Esophagus squamous epithelium (tissue), 5 donors: Measurements from ENCODE around the gene ADPRS. TPM values are rescaled to one million over a fixed set of nuclear protein-coding genes. Genes with fewer than 3 reads are reported as not detected.

Experiments used
- DNase-seq: peaks from one replicate; lab custom pipeline; 2025; lab: John Stamatoyannopoulos, UW
- H3K27ac ChIP-seq, 4 donors: fragments of 200-600 bp; sonication (generic); one replicate each; pipeline ENCODE4 v1.5.1; 2016 to 2019; ENCODE audit warnings: mild to moderate bottlenecking in 1 of 4
- H3K27me3 ChIP-seq, 4 donors: fragments of 200-600 bp; sonication (generic); 1 replicate in 3 of 4; 2 replicates in 1 of 4; pipeline versions ENCODE4 v1.5.1 to v1.6.0; 2017 to 2021; ENCODE audit warnings: antibody characterized with exemption in 1 of 4
- H3K36me3 ChIP-seq, 3 donors: fragments of 200-600 bp; sonication (generic); one replicate each; pipeline ENCODE4 v1.5.1; 2016 to 2019
- H3K4me1 ChIP-seq, 3 donors: fragments of 200-600 bp; sonication (generic); one replicate each; pipeline ENCODE4 v1.5.1; 2017 to 2019
- H3K4me3 ChIP-seq, 4 donors: fragments of 200-600 bp; sonication (generic); 1 replicate in 3 of 4; 2 replicates in 1 of 4; pipeline ENCODE4 v1.5.1; 2016 to 2019; ENCODE audit warnings: mild to moderate bottlenecking in 2 of 4, moderate library complexity in 1 of 4
- H3K9me3 ChIP-seq, 3 donors: fragments of 200-600 bp; sonication (generic); one replicate each; pipeline ENCODE4 v1.5.1; 2016 to 2019
- CTCF ChIP-seq, 6 experiments: fragments of 450-650 bp in 4 of 6; fragments of 200-600 bp in 2 of 6; sonication (generic) in 2 of 6; IDR thresholded peaks; one replicate each; pipeline ENCODE4 v1.5.1; 2016 to 2019; ENCODE audit warnings: antibody characterized with exemption in 6 of 6, mild to moderate bottlenecking in 4 of 6, moderate library complexity in 4 of 6
- POLR2A ChIP-seq, 4 donors: fragments of 450-650 bp; IDR thresholded peaks; one replicate each; pipeline ENCODE4 v1.6.1; 2017; ENCODE audit warnings: antibody characterized with exemption in 4 of 4, mild to moderate bottlenecking in 4 of 4, moderate library complexity in 3 of 4
- WGBS, 2 donors: methylation state at CpG; one replicate each; pipeline ENCODE4 v1.1.5; 2018; 5-methylcytosine and 5-hydroxymethylcytosine counted together
- intact Hi-C: fragments of 100-400 bp; cut with DNase I; formaldehyde crosslinking; loops from one replicate; pipeline ENCODE4 v1.15.0; 2022
- total RNA-seq, 4 donors: library from RNA; depleted of rRNA; stranded (reverse); fragments of >200 nt; gene quantifications; one replicate each; pipeline ENCODE4 v1.1.0, GENCODE V29; 2016
- donor health status: DM: yes; HTN: yes; CAD: no.

The ADPRS gene
- total RNA-seq, 4 donors from 2014 or later, result 41.0 to 57.8 (median 48.1) TPM

DNA sequence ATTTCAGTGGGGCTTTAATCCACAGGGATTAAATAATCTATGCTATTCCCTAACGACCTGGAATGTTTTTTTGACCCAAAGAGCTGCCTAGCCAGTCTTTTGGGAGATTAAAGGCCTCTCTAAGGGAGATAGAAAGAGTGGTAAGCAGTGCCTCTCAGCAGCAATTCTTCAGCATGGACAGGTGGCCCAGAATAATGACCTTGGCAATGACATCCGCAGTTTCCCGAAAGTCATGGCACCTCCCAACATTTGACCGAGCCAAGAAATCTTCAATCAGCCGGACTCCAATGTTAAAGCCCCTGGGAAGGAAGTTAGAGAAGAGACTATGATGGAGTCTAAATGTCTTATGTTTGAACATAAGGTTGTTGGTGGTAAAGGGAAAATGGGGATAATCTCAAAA is 50.8 kb downstream of the ADPRS start:
- intact Hi-C loops, result no loop called here
- peaks cover 31 to 87% (median 53%) of the 10 kb centered on the region in 3 donors for H3K4me1 ChIP-seq
- peak overlapping the region; percentile 42 to 74 (median 69) for H3K27ac ChIP-seq
- no peaks in the 10 kb centered on the region for H3K9me3 ChIP-seq
- 73 to 88% methylated on average over 4 to 5 of the region's 5 CpGs for WGBS, 2 donors
- H3K27me3 ChIP-seq, result no peaks in the 10 kb centered on the region
- peaks cover 9 to 42% (median 10%) of the 10 kb centered on the region in 3 donors for H3K36me3 ChIP-seq
- no peak overlapping the region for H3K4me3 ChIP-seq
- DNase-seq, result no peak
- TF ChIP-seq POLR2A (IDR thresholded peaks at IDR 0.05) (no peak), CTCF (IDR thresholded peaks at IDR 0.05) (no peak)

DNA sequence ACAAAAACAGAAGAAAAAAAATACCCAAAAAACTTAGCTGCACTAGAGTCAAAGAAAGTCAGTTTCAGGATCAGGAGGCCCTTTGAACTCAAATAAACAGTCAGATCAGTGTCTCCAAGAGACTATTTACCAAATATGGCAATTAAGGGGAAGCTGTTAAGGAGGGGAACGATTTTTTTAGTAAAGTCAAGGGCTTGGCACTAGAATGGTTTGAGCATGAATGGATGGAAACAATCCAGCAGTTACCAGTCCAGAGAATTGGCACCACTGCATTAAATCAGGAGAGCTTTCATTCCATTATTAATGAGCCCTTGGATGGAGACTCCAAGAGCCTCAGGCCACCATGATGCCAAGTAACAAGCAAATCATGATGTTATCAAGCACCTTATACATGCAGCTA is 53.4 kb downstream of the ADPRS start:
- Histone ChIP-seq H3K27me3 (no peaks in the 10 kb centered on the region), H3K4me3 (no peak overlapping the region), H3K4me1 (peaks cover 6 to 68% (median 28%) of the 10 kb centered on the region in 3 donors), H3K36me3 (peaks cover 6 to 39% (median 9%) of the 10 kb centered on the region in 3 donors), H3K27ac (peak overlapping the region in 3 of 4 donors; percentile 6 to 9 (median 8)), H3K9me3 (no peaks in the 10 kb centered on the region)
- WGBS, 2 donors, result 0 to 11% methylated on average over 1 of the region's 1 CpG
- TF ChIP-seq CTCF (IDR thresholded peaks at IDR 0.05) (no peak), POLR2A (IDR thresholded peaks at IDR 0.05) (no peak)
- no peak for DNase-seq
- intact Hi-C loops, result no loop called here

GRCh38 chr1:36143424-36143823 is 54.7 kb downstream of the ADPRS start:
- 74 to 78% methylated on average over 4 of the region's 4 CpGs for WGBS, 2 donors
- Histone ChIP-seq H3K27ac (no peak overlapping the region), H3K36me3 (peaks cover 0 to 26% (median 9%) of the 10 kb centered on the region in 3 donors), H3K9me3 (no peaks in the 10 kb centered on the region), H3K4me1 (peaks cover 6 to 71% (median 31%) of the 10 kb centered on the region in 3 donors), H3K27me3 (no peaks in the 10 kb centered on the region), H3K4me3 (no peak overlapping the region)
- intact Hi-C loops, result no loop called here
- no peak for TF ChIP-seq POLR2A (IDR thresholded peaks at IDR 0.05)
- no peak for TF ChIP-seq CTCF (IDR thresholded peaks at IDR 0.05)
- DNase-seq, result no peak

Other genes starting within 250 kb of the ADPRS start
- 10 to 100 TPM in 2 of 4 donors, 1 to 10 TPM in 2; 9.7 to 18.1 (median 11.2) TPM for gene AGO1, start 205.7 kb upstream of the ADPRS start, total RNA-seq
- gene AGO3, start 157.8 kb upstream of the ADPRS start, total RNA-seq, result 10 to 100 TPM in 3 of 4 donors, 1 to 10 TPM in 1; 8.1 to 17.0 (median 12.0) TPM
- gene TEKT2, start 4.8 kb upstream of the ADPRS start, total RNA-seq, result not detected
- gene COL8A2, start 36.3 kb downstream of the ADPRS start, total RNA-seq, result 1 to 10 TPM; 4.0 to 7.4 (median 5.1) TPM
- 100 to 1,000 TPM in 2 of 4 donors, 10 to 100 TPM in 2; 68.3 to 132 (median 112) TPM for gene TRAPPC3, start 60.6 kb downstream of the ADPRS start, total RNA-seq
- 100 to 1,000 TPM in 2 of 4 donors, 10 to 100 TPM in 2; 59.4 to 180 (median 92.9) TPM for gene MAP7D1, start 67.3 kb downstream of the ADPRS start, total RNA-seq
- 10 to 100 TPM; 56.5 to 83.5 (median 73.6) TPM for gene THRAP3, start 135.6 kb downstream of the ADPRS start, total RNA-seq
- gene SH3D21, start 217.5 kb downstream of the ADPRS start, total RNA-seq, result 1 to 10 TPM; 2.8 to 9.7 (median 3.7) TPM
- gene EVA1B, start 234.8 kb downstream of the ADPRS start, total RNA-seq, result 10 to 100 TPM in 3 of 4 donors, 1 to 10 TPM in 1; 7.5 to 22.1 (median 12.8) TPM